ENCODE measurements around the gene LCN15.

GRCh38 chr9:136759436-136760325 lies 4.6 kb downstream of the LCN15 start:
- no peak for TF ChIP-seq POLR2A (IDR thresholded peaks at IDR 0.05; ENCODE audit: low read length)
- no peak for TF ChIP-seq GATA1 (IDR thresholded peaks at IDR 0.05; ENCODE audit: low read depth, low read length)

All from erythroblast (primary cell).